Measurements from ENCODE around the gene COL8A2. TPM values are rescaled to one million over a fixed set of nuclear protein-coding genes. Genes with fewer than 3 reads are reported as not detected.

The COL8A2 gene
- total and polyA plus RNA-seq, 2 donors (not counting 3 experiments of a cell fraction or from before 2014, with no cell fraction given), result 1.2 to 1.3 TPM

DNA sequence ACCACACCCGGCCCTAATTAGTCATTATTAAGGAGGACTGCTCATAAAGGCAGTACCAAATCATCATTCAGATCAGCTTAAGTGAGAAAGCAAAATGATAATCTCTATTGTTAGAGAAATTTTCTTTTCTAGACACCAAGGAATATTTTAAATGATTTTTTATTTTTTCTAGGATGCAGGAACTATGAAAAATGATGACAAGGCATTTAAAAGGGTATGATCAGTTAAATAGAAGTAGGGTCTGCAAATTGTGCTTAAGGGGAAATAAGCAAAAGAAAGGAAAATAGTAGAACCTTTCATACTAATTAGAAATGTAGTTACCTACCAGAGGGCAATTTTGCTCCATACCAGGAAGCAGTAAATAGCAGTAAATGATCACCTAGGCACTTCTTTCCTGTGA is 62.7 kb downstream of the COL8A2 start:
- ChIA-PET CTCF (interaction anchor here (0.7 kb wide), 1 partner anchor 1773 kb away, joined by 6 read pairs; no protein-coding TSS in a partner anchor), POLR2A (no interaction called here)
- Histone ChIP-seq H3K27ac (ENCODE audit: insufficient read depth, low read depth, low read length) (no peak overlapping the region), H3K9me1 (replicated peaks; ENCODE audit: control insufficient read depth, extremely low read depth, insufficient read depth, low read length) (no peaks in the 10 kb centered on the region), H3K27me3 (ENCODE audit: control insufficient read depth in 2 of 2, insufficient read depth in 2 of 2, low read length in 2 of 2) (no peaks in the 10 kb centered on the region), H3K79me2 (ENCODE audit: control insufficient read depth, insufficient read depth, low read length) (no peaks in the 10 kb centered on the region), H3K9me3 (replicated peaks; ENCODE audit: control insufficient read depth, insufficient read depth, low read length) (no peaks in the 10 kb centered on the region), H3K36me3 (ENCODE audit: control insufficient read depth in 2 of 2, extremely low read depth in 1 of 2, insufficient read depth in 2 of 2, low read length in 2 of 2) (no peaks in the 10 kb centered on the region), H3K4me1 (ENCODE audit: control insufficient read depth, extremely low read depth, insufficient read depth, low read length) (no peaks in the 10 kb centered on the region), H3K4me3 (replicated peaks in 1 of 3; ENCODE audit: insufficient read depth in 1 of 3, low read depth in 1 of 3, low read length in 3 of 3) (no peak overlapping the region), H3K9ac (replicated peaks; ENCODE audit: extremely low read depth, insufficient read depth, low read length) (no peak overlapping the region), H4K20me1 (replicated peaks; ENCODE audit: control insufficient read depth, extremely low read depth, insufficient read depth, low read length) (no peaks in the 10 kb centered on the region), H2AFZ (ENCODE audit: low read depth, low read length) (no peak overlapping the region), H3K4me2 (ENCODE audit: insufficient read depth, low read length) (no peak overlapping the region)
- dilution Hi-C loops (cut with MboI; ENCODE audit: extremely low pct_ligation_motif_present, low sequenced_read_pairs) (no loop called here), intact Hi-C loops (cut with micrococcal nuclease) (no loop called here)
- TF ChIP-seq, protein P1, sequence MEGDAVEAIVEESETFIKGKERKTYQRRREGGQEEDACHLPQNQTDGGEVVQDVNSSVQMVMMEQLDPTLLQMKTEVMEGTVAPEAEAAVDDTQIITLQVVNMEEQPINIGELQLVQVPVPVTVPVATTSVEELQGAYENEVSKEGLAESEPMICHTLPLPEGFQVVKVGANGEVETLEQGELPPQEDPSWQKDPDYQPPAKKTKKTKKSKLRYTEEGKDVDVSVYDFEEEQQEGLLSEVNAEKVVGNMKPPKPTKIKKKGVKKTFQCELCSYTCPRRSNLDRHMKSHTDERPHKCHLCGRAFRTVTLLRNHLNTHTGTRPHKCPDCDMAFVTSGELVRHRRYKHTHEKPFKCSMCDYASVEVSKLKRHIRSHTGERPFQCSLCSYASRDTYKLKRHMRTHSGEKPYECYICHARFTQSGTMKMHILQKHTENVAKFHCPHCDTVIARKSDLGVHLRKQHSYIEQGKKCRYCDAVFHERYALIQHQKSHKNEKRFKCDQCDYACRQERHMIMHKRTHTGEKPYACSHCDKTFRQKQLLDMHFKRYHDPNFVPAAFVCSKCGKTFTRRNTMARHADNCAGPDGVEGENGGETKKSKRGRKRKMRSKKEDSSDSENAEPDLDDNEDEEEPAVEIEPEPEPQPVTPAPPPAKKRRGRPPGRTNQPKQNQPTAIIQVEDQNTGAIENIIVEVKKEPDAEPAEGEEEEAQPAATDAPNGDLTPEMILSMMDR (IDR thresholded peaks at IDR 0.05; ENCODE audit: extremely low read depth in 1 of 2, insufficient read depth in 1 of 2, low read depth in 1 of 2, low read length in 2 of 2), result no peak
- no peak for TF ChIP-seq EZH2 (IDR thresholded peaks at IDR 0.05; ENCODE audit: borderline replicate concordance, low read depth, low read length, severe bottlenecking)
- no peak for TF ChIP-seq GATA2 (IDR thresholded peaks at IDR 0.05; ENCODE audit: insufficient read depth, insufficient read length, low read depth, low read length)
- no peak for TF ChIP-seq POLR2AphosphoS5 (IDR thresholded peaks at IDR 0.05; ENCODE audit: insufficient read depth, low read depth, low read length)
- no peak for TF ChIP-seq FOS (IDR thresholded peaks at IDR 0.05; ENCODE audit: borderline replicate concordance, insufficient read depth, low read length)
- TF ChIP-seq JUN (IDR thresholded peaks at IDR 0.05; ENCODE audit: borderline replicate concordance, insufficient read depth, insufficient read length, low read depth), result no peak
- TF ChIP-seq MAX (IDR thresholded peaks at IDR 0.05; ENCODE audit: insufficient read depth, insufficient read length), result no peak
- no peak for TF ChIP-seq POLR2A (IDR thresholded peaks at IDR 0.05; ENCODE audit: low read depth, low read length)
- TF ChIP-seq MYC (IDR thresholded peaks at IDR 0.05; ENCODE audit: low read depth, low read length), result no peak
- no peak for DNase-seq (ENCODE audit: low read depth, low spot score)
- no TSS peak for BruUV-seq (replicated peaks)
- no peak for FAIRE-seq

Measured in endothelial cell of umbilical vein (primary cell).